COLO668 (cell line): Measurements from ENCODE around the gene HOXD11.

Source experiments
- DNase-seq: peaks from one replicate; lab custom pipeline; 2025; ENCODE audit not compliant: unreplicated experiment; lab: John Stamatoyannopoulos, UW

The HOXD11 gene

DNA sequence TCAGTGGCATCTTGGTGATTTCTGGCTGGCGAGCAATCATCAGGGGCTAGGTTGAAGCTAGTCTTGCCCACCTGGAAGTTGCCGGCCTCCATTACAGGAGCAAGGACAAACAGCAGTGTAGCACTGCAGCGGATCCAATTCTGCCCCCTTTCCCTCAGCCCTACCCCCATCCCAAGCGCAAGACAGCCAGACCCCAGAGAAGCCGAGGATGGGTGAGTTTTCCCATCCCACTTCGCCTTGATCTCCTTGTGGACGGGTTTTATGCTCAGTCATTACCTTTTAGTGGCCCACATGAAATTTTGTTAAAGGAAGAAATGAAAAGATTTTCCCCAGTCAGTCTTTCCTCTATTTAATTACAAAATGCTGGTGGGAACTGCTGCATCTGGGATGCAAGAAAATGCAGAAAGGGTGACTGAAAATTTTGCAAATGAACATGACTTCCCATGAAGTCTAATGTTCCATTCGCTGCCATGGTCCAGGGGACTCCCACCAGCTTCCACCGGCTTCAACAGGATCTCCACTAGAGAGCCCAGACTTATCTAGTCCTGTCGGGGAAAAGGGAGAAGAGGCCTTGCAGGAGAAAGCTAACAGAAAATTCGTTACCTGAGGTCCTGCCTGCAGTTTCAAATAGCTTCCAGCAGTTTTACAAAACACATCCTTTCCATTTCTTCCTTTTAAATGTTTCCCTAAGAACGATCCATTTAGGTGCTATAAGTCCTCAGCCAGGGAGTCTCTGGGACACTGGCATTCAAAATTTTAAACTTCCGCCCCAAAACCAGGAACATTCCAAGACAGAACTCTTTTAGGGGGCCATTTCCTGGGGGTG lies 13.5 kb downstream of the HOXD11 start:
- DNase-seq = no peak

DNA sequence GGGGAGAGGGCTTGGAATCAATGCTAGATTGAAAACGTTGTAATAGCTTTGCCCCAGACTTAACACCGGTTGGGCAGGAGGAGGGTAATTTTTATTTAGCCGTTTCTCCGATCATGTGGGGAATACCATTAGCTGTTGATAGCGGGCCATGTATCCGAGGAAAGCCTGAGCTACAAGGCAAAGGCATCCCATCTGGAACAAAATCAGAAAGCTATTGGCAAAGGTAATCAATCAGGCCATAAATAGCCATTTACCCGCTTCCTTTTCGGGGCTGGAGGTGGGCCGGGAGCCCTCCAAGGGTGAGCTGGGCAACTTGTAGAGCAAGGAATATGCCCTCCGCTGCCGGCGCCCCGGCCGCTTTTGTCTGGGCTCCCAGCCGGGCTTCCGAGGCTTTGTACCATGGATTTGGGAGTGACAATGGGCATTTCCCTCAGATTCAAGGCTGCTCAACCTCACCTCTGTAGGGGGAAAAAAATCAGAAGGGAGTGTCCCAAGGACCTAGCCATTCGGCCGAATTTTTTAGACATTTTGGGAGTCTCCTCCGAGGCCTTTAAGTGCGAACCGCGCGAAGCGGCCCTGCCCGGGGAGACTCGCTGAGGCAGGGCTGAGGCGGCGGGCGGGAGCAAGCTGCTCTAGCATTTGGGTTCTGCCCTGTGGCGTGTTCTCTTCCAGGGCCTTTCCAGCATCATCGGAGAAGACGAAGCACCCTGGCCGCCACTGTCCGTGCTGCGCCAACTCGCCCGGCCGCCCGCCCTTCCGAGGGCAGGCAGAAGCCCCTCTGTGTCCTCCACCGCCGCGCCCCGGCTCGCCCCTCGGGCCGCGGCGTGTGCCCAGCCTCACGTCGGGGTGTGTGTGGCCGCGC lies 14.3 kb downstream of the HOXD11 start:
- peak; percentile 43 for DNase-seq

DNA sequence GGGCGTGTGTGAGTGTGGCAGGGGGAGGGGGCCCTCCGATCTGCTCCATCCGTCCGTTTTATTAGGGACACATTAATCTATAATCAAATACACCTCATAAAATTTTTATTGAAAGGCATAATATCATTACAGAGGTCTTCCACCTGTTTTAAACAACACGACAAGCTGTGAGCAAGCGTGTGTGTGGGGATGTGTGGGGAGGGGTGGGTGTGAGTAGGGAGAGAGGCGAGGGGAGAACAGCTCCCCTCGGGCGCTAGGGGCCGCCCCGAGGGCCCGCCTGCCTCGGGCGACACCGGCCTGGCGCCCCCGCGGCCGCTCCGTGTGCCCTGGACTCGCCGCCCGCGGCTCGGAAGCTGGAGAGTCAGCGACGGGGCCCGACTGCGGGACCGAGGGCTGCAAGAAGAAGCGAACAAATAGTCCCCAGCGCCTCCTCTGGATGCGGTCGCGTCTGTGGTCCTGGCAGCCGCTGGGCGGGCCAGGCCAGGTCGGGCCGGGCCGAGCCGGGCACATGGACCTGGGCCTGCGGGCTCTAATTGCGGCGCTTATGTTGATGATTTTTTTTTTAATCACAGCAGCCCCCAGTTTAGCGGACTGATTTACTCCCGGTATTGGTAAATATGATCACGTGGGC lies 15.1 kb downstream of the HOXD11 start:
- DNase-seq = peak; percentile 82

DNA sequence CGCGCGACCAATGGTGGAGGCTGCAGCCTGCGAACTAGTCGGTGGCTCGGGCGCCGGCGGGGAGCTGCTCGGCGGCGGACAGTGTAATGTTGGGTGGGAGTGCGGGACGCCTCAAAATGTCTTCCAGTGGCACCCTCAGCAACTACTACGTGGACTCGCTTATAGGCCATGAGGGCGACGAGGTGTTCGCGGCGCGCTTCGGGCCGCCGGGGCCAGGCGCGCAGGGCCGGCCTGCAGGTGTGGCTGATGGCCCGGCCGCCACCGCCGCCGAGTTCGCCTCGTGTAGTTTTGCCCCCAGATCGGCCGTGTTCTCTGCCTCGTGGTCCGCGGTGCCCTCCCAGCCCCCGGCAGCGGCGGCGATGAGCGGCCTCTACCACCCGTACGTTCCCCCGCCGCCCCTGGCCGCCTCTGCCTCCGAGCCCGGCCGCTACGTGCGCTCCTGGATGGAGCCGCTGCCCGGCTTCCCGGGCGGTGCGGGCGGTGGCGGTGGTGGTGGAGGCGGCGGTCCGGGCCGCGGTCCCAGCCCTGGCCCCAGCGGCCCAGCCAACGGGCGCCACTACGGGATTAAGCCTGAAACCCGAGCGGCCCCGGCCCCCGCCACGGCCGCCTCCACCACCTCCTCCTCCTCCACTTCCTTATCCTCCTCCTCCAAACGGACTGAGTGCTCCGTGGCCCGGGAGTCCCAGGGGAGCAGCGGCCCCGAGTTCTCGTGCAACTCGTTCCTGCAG lies 15.8 kb downstream of the HOXD11 start, which contains the start of gene HOXD9:
HOXD9 (plus strand) TSS at position 37 of the 728 bp plus-strand sequence; CDS start at position 87, 50 bp downstream.
- peak; percentile 88 for DNase-seq

DNA sequence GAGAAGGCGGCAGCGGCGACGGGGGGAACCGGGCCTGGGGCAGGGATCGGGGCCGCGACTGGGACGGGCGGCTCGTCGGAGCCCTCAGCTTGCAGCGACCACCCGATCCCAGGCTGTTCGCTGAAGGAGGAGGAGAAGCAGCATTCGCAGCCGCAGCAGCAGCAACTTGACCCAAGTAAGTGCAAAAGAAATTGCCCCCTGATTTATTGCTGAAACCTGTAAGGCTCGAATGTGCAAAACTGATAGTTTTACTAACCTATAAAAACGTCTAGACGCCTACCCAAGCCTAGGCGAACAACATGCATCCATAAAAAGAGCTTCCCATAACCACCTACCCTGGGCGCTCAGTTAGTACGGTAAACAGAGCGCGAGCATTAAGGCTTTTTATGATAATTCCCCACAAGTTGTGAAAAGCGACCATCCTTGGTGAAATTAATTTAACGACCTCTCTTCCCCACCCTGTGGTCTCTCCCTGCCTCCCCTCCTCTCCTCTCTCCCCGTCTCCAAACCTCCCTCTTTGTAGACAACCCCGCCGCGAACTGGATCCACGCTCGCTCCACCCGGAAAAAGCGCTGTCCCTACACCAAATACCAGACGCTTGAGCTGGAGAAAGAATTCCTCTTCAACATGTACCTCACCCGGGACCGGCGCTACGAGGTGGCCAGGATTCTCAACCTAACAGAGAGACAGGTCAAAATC lies 16.5 kb downstream of the HOXD11 start:
- peak; percentile 26 for DNase-seq

DNA sequence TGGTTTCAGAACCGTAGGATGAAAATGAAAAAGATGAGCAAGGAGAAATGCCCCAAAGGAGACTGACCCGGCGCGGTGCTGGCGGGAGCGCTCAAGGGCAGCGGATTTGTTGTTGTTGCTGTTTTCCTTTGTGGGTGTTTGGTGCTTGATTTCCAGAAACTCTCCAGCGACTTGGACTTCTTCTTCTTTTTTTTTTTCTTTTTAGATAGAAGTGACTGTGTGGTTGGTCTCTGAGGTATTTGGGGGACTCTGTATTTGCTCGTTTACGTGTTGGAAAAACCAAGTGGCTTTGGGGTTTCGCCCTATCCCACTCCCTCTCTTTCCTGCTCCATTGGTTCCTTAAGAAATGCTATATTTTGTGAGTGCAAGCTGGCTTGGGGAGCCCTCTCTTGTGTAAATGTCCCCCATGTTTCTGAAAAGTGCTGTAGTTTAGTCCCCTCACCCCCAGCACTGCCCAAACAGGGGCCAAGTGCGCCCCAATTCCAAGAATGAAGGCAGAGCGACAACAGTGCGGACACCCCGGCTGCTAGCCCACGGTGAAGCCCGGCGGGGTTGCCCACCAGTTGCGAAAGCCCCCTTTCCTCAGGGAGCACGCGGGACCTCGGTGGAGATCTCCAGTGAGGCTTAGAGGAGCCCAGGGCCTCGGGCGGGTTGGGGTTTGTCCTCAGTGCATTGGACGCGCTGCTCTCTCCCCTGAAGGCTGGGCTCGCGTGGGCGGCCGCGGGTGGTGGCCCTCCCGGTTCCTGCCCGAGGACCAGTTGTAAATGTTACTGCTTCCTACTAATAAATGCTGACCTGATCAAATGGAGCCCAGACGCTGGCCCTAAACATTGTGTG lies 17.2 kb downstream of the HOXD11 start:
- no peak for DNase-seq

DNA sequence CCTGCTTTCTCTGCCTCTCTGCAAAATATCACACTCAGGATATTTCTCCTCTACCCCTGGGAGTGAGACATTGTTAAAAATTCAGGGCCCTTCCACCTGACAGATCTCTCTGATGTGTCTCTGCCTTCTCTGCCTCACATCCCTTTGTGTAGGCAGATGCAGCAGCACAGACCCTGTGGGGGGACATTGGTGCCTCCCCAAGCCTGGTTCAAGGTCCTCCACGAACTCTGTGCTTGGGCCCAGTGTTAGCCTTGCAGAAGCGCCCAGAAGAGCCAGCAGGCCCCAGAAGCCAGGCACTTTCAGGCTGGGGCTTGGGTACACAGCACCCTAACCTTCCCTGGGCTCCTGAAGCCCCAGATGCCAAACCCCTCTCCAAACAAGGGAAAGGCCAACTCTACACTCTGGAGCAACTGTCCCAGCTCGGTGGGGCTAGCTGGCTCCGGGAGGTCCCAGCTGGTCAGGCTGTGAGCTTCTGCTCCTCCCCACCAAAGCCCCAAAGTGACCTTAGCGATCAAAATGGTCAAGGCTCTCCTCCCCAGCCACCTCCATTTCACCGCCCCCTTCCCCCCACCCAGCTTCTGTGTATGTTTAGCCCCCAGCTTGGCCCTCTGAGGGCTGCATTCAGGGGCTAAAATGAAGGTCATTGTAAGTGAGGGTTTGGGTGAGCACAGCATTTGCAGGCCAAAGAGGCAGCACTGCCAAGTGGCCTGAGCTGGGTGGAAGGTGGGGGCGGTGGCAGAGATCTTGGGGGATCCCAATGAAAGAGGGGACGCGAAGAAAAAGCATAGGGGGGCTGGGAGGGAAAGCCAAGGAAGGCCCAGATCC lies 18.1 kb downstream of the HOXD11 start:
- DNase-seq = no peak

DNA sequence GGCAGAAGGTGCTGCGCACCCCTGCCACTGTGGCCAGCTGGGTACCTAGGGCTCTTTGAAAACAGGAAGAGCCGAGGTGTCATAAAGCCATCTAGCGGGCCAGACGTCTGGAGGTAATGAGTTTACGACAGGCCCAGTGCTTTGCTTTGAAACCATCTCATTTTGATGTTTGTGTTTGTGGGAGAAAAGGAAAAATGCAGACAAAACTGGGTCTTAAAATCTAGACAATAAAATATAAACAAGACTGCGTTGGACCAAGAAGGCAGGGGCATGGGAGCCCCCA lies 18.6 kb downstream of the HOXD11 start:
- no peak for DNase-seq

DNA sequence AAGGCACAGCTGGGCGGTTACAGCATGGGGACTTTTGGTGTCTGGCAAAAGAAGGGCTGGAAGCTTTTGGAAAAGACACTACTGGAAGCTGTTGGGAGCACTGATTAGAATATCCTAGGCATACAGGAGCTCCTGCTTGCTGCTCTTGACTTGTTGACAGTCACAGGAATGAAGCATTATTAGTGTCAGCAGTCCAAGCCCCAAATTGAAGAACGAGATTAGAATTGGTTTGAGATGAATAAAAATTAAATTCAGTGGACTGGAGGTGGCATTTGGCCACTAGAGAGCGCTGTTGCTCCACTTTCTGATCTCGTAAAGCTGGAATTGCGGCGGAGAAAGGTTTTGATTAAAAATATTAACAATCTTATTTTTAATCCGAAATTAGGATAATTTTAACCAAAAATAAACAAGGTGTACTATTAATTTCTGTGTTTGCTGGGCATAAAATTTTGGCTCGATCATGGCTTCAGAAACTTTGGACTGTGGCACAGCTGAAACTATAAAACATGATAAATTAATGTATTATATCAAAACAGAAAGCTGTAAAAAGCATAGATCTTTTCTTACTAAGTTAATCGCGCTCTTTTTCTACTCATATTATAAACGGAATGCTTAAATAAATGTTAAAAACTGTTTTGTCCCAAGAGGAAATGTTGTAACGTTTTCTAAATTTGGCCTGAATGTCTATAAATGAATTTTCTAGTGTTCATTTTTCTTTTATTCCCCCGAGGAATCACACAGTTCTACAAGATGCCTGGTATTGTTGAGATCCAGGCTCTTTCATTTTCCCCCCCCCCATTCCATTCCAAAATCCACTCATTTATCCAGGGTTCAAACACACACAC lies 20.1 kb downstream of the HOXD11 start:
- peak; percentile 78 for DNase-seq

DNA sequence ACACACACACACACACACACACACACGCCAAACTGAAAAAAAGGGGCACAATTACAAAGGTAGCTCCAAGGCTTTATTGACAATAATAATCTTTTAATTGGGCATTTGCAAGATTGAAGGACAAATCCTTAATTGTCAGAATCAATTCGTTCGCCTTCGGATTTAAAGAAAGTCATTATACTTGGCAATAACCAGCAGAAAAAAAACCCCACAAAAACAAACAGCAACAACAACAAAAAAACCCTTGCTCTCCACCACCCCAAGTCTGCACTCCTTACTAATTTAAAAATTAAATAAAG lies 20.6 kb downstream of the HOXD11 start:
- no peak for DNase-seq

DNA sequence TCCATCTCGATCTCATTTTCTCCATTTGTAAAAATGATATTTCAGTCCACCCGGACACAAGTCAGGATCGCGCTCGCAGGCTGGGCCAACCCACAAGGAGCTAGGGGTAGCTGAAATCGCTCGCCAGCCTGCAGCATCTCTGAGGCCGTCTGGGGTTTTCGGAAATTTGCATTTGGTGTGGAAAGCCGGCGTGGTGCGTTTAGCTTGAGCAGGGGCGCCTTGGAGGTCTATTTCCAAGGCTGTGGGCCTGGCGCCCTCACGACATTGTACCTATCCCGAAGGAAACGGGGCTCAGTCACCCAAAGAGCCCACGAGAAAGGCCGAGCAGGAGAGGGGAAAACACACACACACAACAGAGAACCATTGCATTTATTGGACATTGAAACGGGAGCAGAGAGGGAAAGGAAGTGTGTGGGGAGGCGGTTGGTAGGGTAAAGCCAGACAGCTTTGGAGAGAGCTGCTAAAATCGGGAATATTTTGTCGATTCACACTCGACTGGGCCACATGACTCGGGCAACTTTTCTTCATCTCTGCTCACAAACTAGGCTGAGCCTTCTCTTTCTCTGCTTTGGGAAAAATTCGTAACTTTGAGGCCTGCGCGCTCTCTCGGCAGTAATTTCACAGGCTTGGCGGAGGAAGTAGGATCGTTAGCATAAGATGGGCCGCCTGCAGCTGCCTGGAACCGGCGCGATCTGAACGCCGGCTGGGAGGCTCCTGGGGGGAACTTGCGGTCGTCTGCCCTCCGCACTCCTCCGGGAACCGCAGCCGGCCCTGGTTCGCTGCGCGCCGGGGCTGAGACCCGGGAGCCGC lies 21.3 kb downstream of the HOXD11 start:
- peak; percentile 67 for DNase-seq

DNA sequence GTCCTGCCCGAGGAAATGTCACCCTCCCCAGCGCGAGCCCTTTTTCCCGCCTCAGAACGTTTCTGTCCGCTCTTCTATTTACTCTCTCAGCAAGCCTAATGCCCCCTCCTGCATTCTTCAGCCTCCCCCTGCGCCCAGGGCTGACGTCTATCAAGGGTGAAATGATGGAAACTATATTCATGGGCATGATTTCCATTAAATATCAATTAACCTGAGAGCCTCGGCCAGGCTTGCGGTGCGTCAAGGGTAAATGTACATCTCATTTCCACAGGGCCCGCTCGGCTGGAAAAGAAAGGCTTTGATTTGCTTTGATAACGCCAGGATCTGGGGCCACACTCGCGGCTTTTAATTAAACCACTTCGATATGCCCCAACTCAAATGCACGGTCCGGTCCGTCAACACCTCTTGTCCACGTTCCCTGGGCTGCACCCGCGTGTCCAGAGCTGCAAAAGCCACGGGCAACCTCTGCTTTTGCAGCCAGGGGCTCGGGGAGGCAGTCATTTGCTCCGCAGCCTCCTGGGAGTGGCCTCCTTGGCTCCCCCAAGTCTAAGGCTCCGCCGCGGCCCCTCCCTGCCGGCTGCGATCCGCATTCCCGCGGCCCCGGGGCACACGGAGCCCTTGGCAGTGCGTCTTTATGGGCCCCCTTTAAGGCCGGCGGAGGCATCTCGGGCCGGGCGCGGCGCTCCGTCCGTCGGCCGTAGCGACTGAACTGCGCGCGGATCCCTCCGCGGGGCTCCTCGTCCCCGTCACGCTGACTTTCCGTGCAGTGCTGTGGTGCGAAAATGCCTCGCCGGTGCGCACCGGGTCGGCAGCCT lies 22.1 kb downstream of the HOXD11 start, which contains the start of gene HOXD8:
HOXD8 (plus strand) TSS at position 724 of the 815 bp plus-strand sequence. CDS start 662 bp downstream, outside the sequence.
- peak; percentile 94 for DNase-seq

DNA sequence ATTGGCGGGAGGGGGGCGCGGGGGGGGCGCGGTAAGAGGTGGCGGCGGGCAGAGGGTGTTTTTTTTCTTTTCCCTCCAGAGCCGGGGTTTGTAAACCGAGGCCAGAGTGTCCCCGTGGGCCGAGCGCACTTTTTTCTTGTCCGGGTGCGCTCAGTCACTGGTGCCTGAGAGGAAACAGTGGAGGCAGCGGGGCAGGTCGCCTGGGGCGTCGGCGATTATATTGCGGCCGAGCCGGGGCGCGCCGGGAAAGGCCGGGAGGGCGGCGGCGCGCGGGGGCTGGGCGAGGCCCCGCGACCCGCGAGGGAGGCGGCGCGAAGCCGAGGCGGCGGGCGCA lies 22.7 kb downstream of the HOXD11 start:
- DNase-seq = no peak

DNA sequence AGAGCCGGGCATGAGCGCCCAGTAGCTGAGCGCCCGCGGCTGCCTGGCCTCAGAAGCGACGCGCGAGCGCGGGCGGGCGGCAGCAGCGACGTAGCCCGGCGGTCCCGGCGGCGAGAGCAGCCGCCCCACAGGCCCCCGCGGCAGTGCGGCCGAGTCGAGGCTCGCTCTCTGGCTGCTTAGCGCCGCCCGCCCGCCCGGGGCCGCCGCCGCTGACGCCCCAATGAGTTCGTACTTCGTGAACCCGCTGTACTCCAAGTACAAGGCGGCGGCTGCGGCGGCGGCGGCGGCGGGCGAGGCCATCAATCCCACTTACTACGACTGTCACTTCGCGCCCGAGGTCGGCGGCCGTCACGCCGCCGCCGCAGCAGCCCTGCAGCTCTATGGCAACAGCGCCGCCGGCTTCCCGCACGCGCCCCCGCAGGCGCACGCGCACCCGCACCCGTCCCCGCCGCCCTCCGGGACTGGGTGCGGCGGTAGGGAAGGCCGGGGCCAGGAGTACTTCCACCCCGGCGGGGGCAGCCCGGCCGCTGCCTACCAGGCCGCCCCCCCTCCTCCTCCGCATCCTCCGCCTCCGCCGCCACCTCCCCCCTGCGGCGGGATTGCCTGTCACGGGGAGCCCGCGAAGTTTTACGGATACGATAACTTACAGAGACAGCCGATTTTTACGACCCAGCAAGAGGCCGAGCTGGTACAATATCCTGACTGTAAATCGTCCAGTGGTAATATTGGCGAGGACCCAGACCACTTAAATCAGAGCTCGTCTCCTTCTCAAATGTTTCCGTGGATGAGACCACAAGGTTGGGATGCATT lies 23.3 kb downstream of the HOXD11 start:
- DNase-seq = peak; percentile 80
